GM23338 (cell line): ENCODE measurements around the gene STON2. TPM values are rescaled to one million over a fixed set of nuclear protein-coding genes. Genes with fewer than 3 reads are reported as not detected.

Experiments
- ATAC-seq: fragments of 200-7000 bp; cut with Tn5 transposase; 3 replicates; pipeline ENCODE4 v1.9.1; 2020
- DNase-seq: peaks from one replicate; pipeline ENCODE4 v3.0.0-alpha.2; 2015; ENCODE audit warnings: low spot score
- H2AFZ ChIP-seq: fragments of 200-600 bp; sonication (generic); 2 replicates; pipeline ENCODE4 v1.8.0; 2016; ENCODE audit warnings: antibody characterized with exemption, mild to moderate bottlenecking, moderate library complexity
- H3F3A ChIP-seq: fragments of 200-600 bp; sonication (generic); replicated peaks from 2 replicates; pipeline ENCODE4 v1.8.0; 2017; ENCODE audit warnings: antibody characterized with exemption, mixed run types, low read depth
- H3K27ac ChIP-seq: fragments of 200-600 bp; sonication (generic); 2 replicates; pipeline ENCODE4 v1.6.1; 2016; ENCODE audit warnings: low read depth
- H3K27me3 ChIP-seq: fragments of 200-600 bp; sonication (generic); 2 replicates; pipeline ENCODE4 v1.8.0; 2016; ENCODE audit warnings: mild to moderate bottlenecking, mixed run types, moderate library complexity; ENCODE audit not compliant: insufficient read depth
- H3K36me3 ChIP-seq: fragments of 200-600 bp; sonication (generic); 2 replicates; pipeline ENCODE4 v1.8.0; 2016; ENCODE audit warnings: mild to moderate bottlenecking; ENCODE audit not compliant: insufficient read depth
- H3K4me1 ChIP-seq: fragments of 200-600 bp; sonication (generic); 2 replicates; pipeline ENCODE4 v1.8.0; 2016; ENCODE audit warnings: mild to moderate bottlenecking, moderate library complexity; ENCODE audit not compliant: insufficient read depth
- H3K4me2 ChIP-seq: fragments of 200-600 bp; sonication (generic); 2 replicates; pipeline ENCODE4 v1.7.1; 2017; ENCODE audit warnings: mixed run types
- H3K4me3 ChIP-seq: fragments of 200-600 bp; sonication (generic); 2 replicates; pipeline ENCODE4 v1.6.1; 2016; ENCODE audit warnings: mixed run types
- H3K79me2 ChIP-seq: fragments of 200-600 bp; sonication (generic); replicated peaks from 2 replicates; pipeline ENCODE4 v1.8.0; 2017; ENCODE audit warnings: mild to moderate bottlenecking; ENCODE audit not compliant: insufficient read depth
- H3K9me2 ChIP-seq: fragments of 200-600 bp; sonication (generic); 2 replicates; pipeline ENCODE4 v1.8.0; 2017; ENCODE audit not compliant: insufficient read depth
- H4K20me1 ChIP-seq: fragments of 200-600 bp; sonication (generic); replicated peaks from 2 replicates; pipeline ENCODE4 v1.8.0; 2017; ENCODE audit warnings: mild to moderate bottlenecking; ENCODE audit not compliant: insufficient read depth
- H3K27ac Mint-ChIP-seq: 2 replicates; pipeline ENCODE4 v1.8.0; 2020; ENCODE audit warnings: inconsistent platforms, mild to moderate bottlenecking, moderate library complexity, mixed read lengths
- H3K27me3 Mint-ChIP-seq: 3 replicates; pipeline ENCODE4 v1.8.0; 2022; ENCODE audit warnings: low read depth, mild to moderate bottlenecking, moderate library complexity, mixed read lengths, inconsistent platforms; ENCODE audit not compliant: insufficient read depth, poor library complexity
- H3K36me3 Mint-ChIP-seq: 3 replicates; pipeline ENCODE4 v1.8.0; 2021; ENCODE audit warnings: low read depth, mild to moderate bottlenecking, inconsistent platforms, moderate library complexity, mixed read lengths
- H3K4me1 Mint-ChIP-seq: 3 replicates; pipeline ENCODE4 v1.8.0; 2020; ENCODE audit warnings: mild to moderate bottlenecking, inconsistent platforms, mixed read lengths
- H3K4me3 Mint-ChIP-seq: 3 replicates; pipeline ENCODE4 v1.8.0; 2021; ENCODE audit warnings: moderate library complexity, mild to moderate bottlenecking, inconsistent platforms, mixed read lengths
- H3K9me3 Mint-ChIP-seq: 3 replicates; pipeline ENCODE4 v1.8.0; 2020; ENCODE audit warnings: moderate library complexity, mild to moderate bottlenecking, inconsistent platforms, mixed read lengths
- CREB1 ChIP-seq: fragments of 250-450 bp; sonication (Bioruptor Pico); IDR thresholded peaks from 2 replicates; pipeline ENCODE4 v1.5.0; 2020; ENCODE audit warnings: low read depth, mild to moderate bottlenecking, moderate library complexity
- CTCF ChIP-seq, 2 experiments: fragments of 200-600 bp in 1 of 2; sonication (generic) in 1 of 2; conservative IDR thresholded peaks; 2 replicates each; pipeline versions ENCODE4 v1.5.1 to v1.6.1; 2016 to 2017; ENCODE audit warnings: antibody characterized with exemption in 2 of 2, low read depth in 2 of 2, mild to moderate bottlenecking in 2 of 2, moderate library complexity in 1 of 2
- ETS1 ChIP-seq: IDR thresholded peaks from 2 replicates; pipeline ENCODE4 v1.6.1; 2016; ENCODE audit warnings: antibody characterized with exemption
- EZH2 ChIP-seq: fragments of 200-600 bp; sonication (generic); IDR thresholded peaks from one replicate; pipeline ENCODE4 v1.8.0; 2017; ENCODE audit warnings: antibody characterized with exemption, mild to moderate bottlenecking, low read depth; ENCODE audit not compliant: unreplicated experiment
- EZH2phosphoT487 ChIP-seq: fragments of 200-600 bp; sonication (generic); IDR thresholded peaks from one replicate; pipeline ENCODE4 v1.8.1; 2018; ENCODE audit warnings: antibody characterized with exemption; ENCODE audit not compliant: unreplicated experiment
- JUNB ChIP-seq: IDR thresholded peaks from one replicate; pipeline ENCODE4 v1.6.1; 2016; ENCODE audit warnings: antibody characterized with exemption; ENCODE audit not compliant: unreplicated experiment
- NANOG ChIP-seq: IDR thresholded peaks from 2 replicates; pipeline ENCODE4 v1.6.1; 2016; ENCODE audit warnings: antibody characterized with exemption, borderline replicate concordance
- POLR2AphosphoS5 ChIP-seq: IDR thresholded peaks from 2 replicates; pipeline ENCODE4 v1.6.1; 2016; ENCODE audit warnings: antibody characterized with exemption, low read depth
- REST ChIP-seq: IDR thresholded peaks from one replicate; pipeline ENCODE4 v1.6.1; 2018; ENCODE audit warnings: antibody characterized with exemption; ENCODE audit not compliant: unreplicated experiment
- ZNF114 ChIP-seq: fragments of 250-450 bp; sonication (Bioruptor Pico); IDR thresholded peaks from 2 replicates; pipeline ENCODE4 v1.5.0; 2020; ENCODE audit warnings: mild to moderate bottlenecking, moderate library complexity
- ZNF331 ChIP-seq: fragments of 250-450 bp; sonication (Bioruptor Pico); IDR thresholded peaks from 2 replicates; pipeline ENCODE4 v1.5.0; 2020; ENCODE audit warnings: low read depth, mild to moderate bottlenecking, moderate library complexity
- ZNF462 ChIP-seq: fragments of 250-450 bp; sonication (Bioruptor Pico); IDR thresholded peaks from 2 replicates; pipeline ENCODE4 v1.5.0; 2020; ENCODE audit warnings: mild to moderate bottlenecking, moderate library complexity
- polyA plus RNA-seq: library from polyadenylated mRNA; unstranded; fragments of >200 nt; fragmentation: Nextera tagmentation; extraction: Ambion mirVana; gene quantifications from 2 replicates; pipeline ENCODE4 v1.2.1, GENCODE V29; 2016
- total RNA-seq: library from RNA; depleted of rRNA; stranded (reverse); fragments of >200 nt; shearing (Covaris generic); gene quantifications from 2 replicates; pipeline ENCODE4 v1.2.3, GENCODE V29; 2014

The STON2 gene
- total and polyA plus RNA-seq, 2 experiments from 2014 or later = 8.2 to 71.0 TPM

- TF ChIP-seq ZNF114 (CRISPR knock-in tag) = no peak
These were observed 113.4 kb downstream of the STON2 start (continued) for GRCh38 chr14:81286574-81287370.

- H3K36me3 Mint-ChIP-seq = peaks cover 17% of the 10 kb centered on the region
- Histone ChIP-seq H3K36me3 (no peaks in the 10 kb centered on the region), H3K9me2 (no peaks in the 10 kb centered on the region), H4K20me1 (no peaks in the 10 kb centered on the region; the same call in 1 of the 2 replicates), H3K79me2 (no peaks in the 10 kb centered on the region), H3K4me1 (peaks cover 15% of the 10 kb centered on the region), H3F3A (no peaks in the 10 kb centered on the region), H3K4me2 (no peak overlapping the region), H3K27ac (peak overlapping the region; percentile 9; the same call in 1 of the 2 replicates), H3K27me3 (no peaks in the 10 kb centered on the region), H2AFZ (no peak overlapping the region), H3K4me3 (no peak overlapping the region)
- peaks cover 31% of the 10 kb centered on the region; the same call in 2 of the 3 replicates for H3K4me1 Mint-ChIP-seq
- DNase-seq = no peak
- peaks cover 8% of the 10 kb centered on the region; the same call in 2 of the 3 replicates for H3K9me3 Mint-ChIP-seq
- peaks cover 6% of the 10 kb centered on the region for H3K27me3 Mint-ChIP-seq
- ATAC-seq = no peak
- H3K27ac Mint-ChIP-seq = no peak overlapping the region
- no peak overlapping the region for H3K4me3 Mint-ChIP-seq
- no peak for TF ChIP-seq ZNF114 (CRISPR knock-in tag)
- no peak for TF ChIP-seq CREB1
- no peak for TF ChIP-seq ZNF331 (CRISPR knock-in tag)
- TF ChIP-seq JUNB = no peak
- no peak for TF ChIP-seq ZNF462 (CRISPR knock-in tag)
- TF ChIP-seq EZH2 = no peak
- no peak for TF ChIP-seq EZH2phosphoT487
- TF ChIP-seq REST = no peak
- TF ChIP-seq NANOG = no peak
- no peak for TF ChIP-seq POLR2AphosphoS5
- TF ChIP-seq CTCF (conservative IDR thresholded peaks at IDR 0.05; ENCODE audit: low read depth in 2 of 2) = no peak
- TF ChIP-seq ETS1 = no peak
These were observed 114.9 kb downstream of the STON2 start for GRCh38 chr14:81285245-81285644.
